Pancreas (tissue), 10 donors: ENCODE data around the gene APLNR. TPM values are rescaled to one million over a fixed set of nuclear protein-coding genes. Genes with fewer than 3 reads are reported as not detected.

Source experiments
- ATAC-seq, 4 donors: fragments of 200-7000 bp; cut with Tn5 transposase; one replicate each; pipeline versions ENCODE4 v1.8.0 to v1.9.1; 2020; ENCODE audit warnings: mild to moderate bottlenecking in 4 of 4, moderate library complexity in 4 of 4
- DNase-seq, 6 donors: peaks; one replicate each; pipeline ENCODE4 v3.0.0-alpha.2; 2020
- FAIRE-seq: peaks from 2 replicates; lab custom pipeline; 2012; peaks lifted over from hg19 to GRCh38; lab: Jason Lieb, UNC
- H3K27ac ChIP-seq, 4 donors: fragments of 200-600 bp; sonication (generic); 1 replicate in 3 of 4; 2 replicates in 1 of 4; pipeline versions ENCODE4 v1.5.0 to v1.8.0; 2020
- H3K27me3 ChIP-seq, 4 donors: fragments of 200-600 bp; one replicate each; pipeline ENCODE4 v1.8.0; 2021
- H3K36me3 ChIP-seq, 3 donors: fragments of 200-600 bp; sonication (generic) in 1 of 3; one replicate each; pipeline versions ENCODE4 v1.5.0 to v1.8.0; 2020 to 2021
- H3K4me1 ChIP-seq, 3 donors: fragments of 200-600 bp; one replicate each; pipeline ENCODE4 v1.8.0; 2021
- H3K4me3 ChIP-seq, 4 donors: fragments of 200-600 bp; sonication (generic) in 2 of 4; one replicate each; pipeline versions ENCODE4 v1.5.0 to v1.8.0; 2020 to 2021
- H3K9me3 ChIP-seq, 4 donors: fragments of 200-600 bp; one replicate each; pipeline ENCODE4 v1.8.0; 2021
- CTCF ChIP-seq, 4 donors: fragments of 200-600 bp; sonication (generic) in 3 of 4; IDR thresholded peaks; one replicate each; pipeline versions ENCODE4 v1.5.0 to v1.8.0; 2021; ENCODE audit warnings: antibody characterized with exemption in 4 of 4
- WGBS, 2 donors: extraction: QIAGEN DNeasy Blood & Tissue Kit; methylation state at CpG; one replicate each; pipeline ENCODE4 v1.1.7; 2013; 5-methylcytosine and 5-hydroxymethylcytosine counted together
- intact Hi-C, 3 donors: fragments of 100-400 bp; cut with DNase I; formaldehyde crosslinking; loops; one replicate each; pipeline versions ENCODE4 v1.11.1 to v1.14.2; 2022
- polyA plus RNA-seq, 2 donors: library from polyadenylated mRNA; stranded (reverse); fragments of 200-250 nt; gene quantifications; one replicate each; pipeline ENCODE4 v1.2.3, GENCODE V29; 2013
- total RNA-seq, 6 donors: library from RNA; stranded (reverse); fragmentation: NEBNext Ultra II Directional in 4 of 6; extraction: Animal tissue kit (Norgen Biotek cat#: 25700) in 4 of 6; gene quantifications; one replicate each; pipeline versions ENCODE4 v1.2.1 to v1.2.4, GENCODE V29; 2021 to 2023
- donor health status: healthy with polysubstance abuse.
- donor health status: DM: no; HTN: no; CAD: no; lungs with moderate emphysema.
- donor health status: DM: no; HTN: no; CAD: no.
- donor health status: control.
- donor health status: control.
- donor health status: Bipolar disorder and iron deficiency.
- donor health status: DM: yes; HTN: yes; CAD: no.
- donor health status: DM: no; HTN: no; CAD: no.
- donor health status: DM: no; HTN: no; CAD: no.
- donor health status: DM: yes; HTN: yes; CAD: no.

APLNR gene
- total and polyA plus RNA-seq, 8 donors, result 0.19 to 7.3 (median 1.2) TPM

- TF ChIP-seq CTCF (IDR thresholded peaks at IDR 0.05), result no peak
- WGBS, 2 donors, result 59 to 69% methylated on average over 10 of the region's 10 CpGs
- DNase-seq (no peak), ATAC-seq (no peak), FAIRE-seq (no peak)
- Histone ChIP-seq H3K4me1 (no peaks in the 10 kb centered on the region), H3K36me3 (no peaks in the 10 kb centered on the region), H3K4me3 (no peak overlapping the region), H3K27ac (no peak overlapping the region), H3K9me3 (no peaks in the 10 kb centered on the region), H3K27me3 (no peaks in the 10 kb centered on the region)
- intact Hi-C loops, result no loop called here
Measured at GRCh38 chr11:57202281-57202680, 34.8 kb downstream of the APLNR start.

GRCh38 chr11:57200917-57201316 is 36.1 kb downstream of the APLNR start:
- Histone ChIP-seq H3K4me1 (no peaks in the 10 kb centered on the region), H3K9me3 (no peaks in the 10 kb centered on the region), H3K27me3 (no peaks in the 10 kb centered on the region), H3K36me3 (no peaks in the 10 kb centered on the region), H3K4me3 (no peak overlapping the region), H3K27ac (no peak overlapping the region)
- ATAC-seq (no peak), DNase-seq (no peak), FAIRE-seq (no peak)
- WGBS, 2 donors, result 70 to 75% methylated on average over 7 of the region's 7 CpGs
- intact Hi-C loops, result no loop called here
- no peak for TF ChIP-seq CTCF (IDR thresholded peaks at IDR 0.05)

- Histone ChIP-seq H3K9me3 (no peaks in the 10 kb centered on the region), H3K27me3 (no peaks in the 10 kb centered on the region), H3K4me1 (no peaks in the 10 kb centered on the region), H3K36me3 (no peaks in the 10 kb centered on the region), H3K4me3 (no peak overlapping the region), H3K27ac (no peak overlapping the region)
- 76 to 85% methylated on average over 11 of the region's 11 CpGs for WGBS, 2 donors
- FAIRE-seq, result no peak
- intact Hi-C loops, result no loop called here
- no peak for DNase-seq
- no peak for TF ChIP-seq CTCF (IDR thresholded peaks at IDR 0.05)
- ATAC-seq, result no peak
Measured at GRCh38 chr11:57199330-57199729, 37.7 kb downstream of the APLNR start.

- ATAC-seq (no peak), FAIRE-seq (no peak), DNase-seq (no peak)
- Histone ChIP-seq H3K4me3 (no peak overlapping the region), H3K36me3 (no peaks in the 10 kb centered on the region), H3K27me3 (no peaks in the 10 kb centered on the region), H3K9me3 (no peaks in the 10 kb centered on the region), H3K4me1 (no peaks in the 10 kb centered on the region), H3K27ac (no peak overlapping the region)
- intact Hi-C loops, result no loop called here
- WGBS, 2 donors, result 63 to 74% methylated on average over 2 of the region's 2 CpGs
- no peak for TF ChIP-seq CTCF (IDR thresholded peaks at IDR 0.05)
Measured at GRCh38 chr11:57197762-57198161, 39.3 kb downstream of the APLNR start.

GRCh38 chr11:57196596-57196995 is 40.5 kb downstream of the APLNR start:
- no peak for TF ChIP-seq CTCF (IDR thresholded peaks at IDR 0.05)
- WGBS, 2 donors, result 72 to 85% methylated on average over 6 of the region's 6 CpGs
- no peaks in the 10 kb centered on the region for H3K4me1 ChIP-seq
- H3K4me3 ChIP-seq, result no peak overlapping the region
- ATAC-seq, result no peak
- H3K9me3 ChIP-seq, result no peaks in the 10 kb centered on the region
- no peaks in the 10 kb centered on the region for H3K27me3 ChIP-seq
- H3K36me3 ChIP-seq, result no peaks in the 10 kb centered on the region
- no peak for FAIRE-seq
- DNase-seq, result no peak
- H3K27ac ChIP-seq, result no peak overlapping the region
- intact Hi-C loops, result no loop called here
